CD14-positive monocyte (primary cell): ENCODE results near the gene AURKA. TPM values are rescaled to one million over a fixed set of nuclear protein-coding genes. Genes with fewer than 3 reads are reported as not detected.

Experiments used
- DNase-seq, 3 donors: peaks; one replicate each; pipeline ENCODE4 v3.0.0-alpha.2; 2011 to 2022
- H2AFZ ChIP-seq: 2 replicates; pipeline ENCODE4 v1.6.0; 2012; ENCODE audit warnings: mild to moderate bottlenecking, low read depth, low read length, inconsistent platforms; ENCODE audit not compliant: insufficient read depth, poor library complexity, severe bottlenecking
- H3K27ac ChIP-seq, 2 donors: 1 replicate in 1 of 2; 2 replicates in 1 of 2; pipeline ENCODE4 v1.5.1; 2012 to 2013; ENCODE audit warnings: low read length in 2 of 2, control low read depth in 1 of 2, inconsistent platforms in 1 of 2, low read depth in 1 of 2, mild to moderate bottlenecking in 1 of 2
- H3K27me3 ChIP-seq, 2 donors: one replicate each; pipeline versions ENCODE4 v1.6.0 to v1.6.1; 2011 to 2013; ENCODE audit warnings: low read length in 2 of 2; ENCODE audit not compliant: control insufficient read depth in 2 of 2, insufficient read depth in 2 of 2
- H3K36me3 ChIP-seq, 2 donors: replicated peaks in 1 of 2; 1 replicate in 1 of 2; 2 replicates in 1 of 2; pipeline versions ENCODE4 v1.5.1 to v1.6.1; 2012 to 2013; ENCODE audit warnings: low read length in 2 of 2, control low read depth in 1 of 2, inconsistent platforms in 1 of 2, mild to moderate bottlenecking in 1 of 2; ENCODE audit not compliant: insufficient read depth in 2 of 2, control insufficient read depth in 1 of 2
- H3K4me1 ChIP-seq, 2 donors: 1 replicate in 1 of 2; 2 replicates in 1 of 2; pipeline versions ENCODE4 v1.5.1 to v1.6.1; 2012 to 2013; ENCODE audit warnings: low read length in 2 of 2, control low read depth in 1 of 2, inconsistent platforms in 1 of 2, mild to moderate bottlenecking in 1 of 2, moderate library complexity in 1 of 2; ENCODE audit not compliant: insufficient read depth in 2 of 2, control insufficient read depth in 1 of 2
- H3K4me2 ChIP-seq: replicated peaks from 2 replicates; pipeline ENCODE3; 2012; ENCODE audit warnings: low read length, moderate library complexity, mild to moderate bottlenecking; ENCODE audit not compliant: poor library complexity, severe bottlenecking; ENCODE audit errors: extremely low read depth
- H3K4me3 ChIP-seq, 3 experiments: fragments of 200-600 bp in 1 of 3; sonication (generic) in 1 of 3; replicated peaks in 1 of 3; 1 replicate in 2 of 3; 2 replicates in 1 of 3; pipeline ENCODE4 v1.5.1; 2011 to 2013; ENCODE audit warnings: low read length in 3 of 3, mild to moderate bottlenecking in 3 of 3, control low read depth in 2 of 3, low read depth in 2 of 3, inconsistent platforms in 1 of 3, moderate library complexity in 1 of 3
- H3K79me2 ChIP-seq: 2 replicates; pipeline ENCODE4 v1.6.0; 2012; ENCODE audit warnings: mild to moderate bottlenecking, control low read depth, inconsistent platforms, low read length, moderate library complexity; ENCODE audit not compliant: insufficient read depth
- H3K9ac ChIP-seq: 2 replicates; pipeline ENCODE4 v1.6.0; 2017; ENCODE audit warnings: low read length, mild to moderate bottlenecking; ENCODE audit not compliant: insufficient read depth, poor library complexity, severe bottlenecking
- H3K9me3 ChIP-seq, 2 donors: replicated peaks in 1 of 2; 1 replicate in 1 of 2; 2 replicates in 1 of 2; pipeline versions ENCODE4 v1.5.1 to v1.6.1; 2012 to 2013; ENCODE audit warnings: low read length in 2 of 2, control low read depth in 1 of 2; ENCODE audit not compliant: control insufficient read depth in 1 of 2, insufficient read depth in 1 of 2
- H4K20me1 ChIP-seq: 2 replicates; pipeline ENCODE4 v1.6.0; 2012; ENCODE audit warnings: mild to moderate bottlenecking, low read length, control low read depth, moderate library complexity; ENCODE audit not compliant: insufficient read depth
- H3K27ac Mint-ChIP-seq, 7 donors: one replicate each; pipeline ENCODE4 v1.8.0; 2020; ENCODE audit warnings: mild to moderate bottlenecking in 7 of 7, mixed read lengths in 7 of 7, moderate library complexity in 6 of 7, inconsistent platforms in 2 of 7
- H3K27me3 Mint-ChIP-seq, 3 donors: one replicate each; pipeline ENCODE4 v1.8.0; 2021 to 2022; ENCODE audit warnings: low read depth in 3 of 3, mild to moderate bottlenecking in 3 of 3, mixed read lengths in 3 of 3, moderate library complexity in 3 of 3, inconsistent platforms in 1 of 3
- H3K36me3 Mint-ChIP-seq, 2 donors: one replicate each; pipeline ENCODE4 v1.8.0; 2020; ENCODE audit warnings: mixed read lengths in 2 of 2, inconsistent platforms in 1 of 2, mild to moderate bottlenecking in 1 of 2
- H3K4me1 Mint-ChIP-seq: one replicate; pipeline ENCODE4 v1.8.0; 2020; ENCODE audit warnings: mild to moderate bottlenecking, mixed read lengths
- H3K4me3 Mint-ChIP-seq, 2 donors: one replicate each; pipeline ENCODE4 v1.8.0; 2020; ENCODE audit warnings: mild to moderate bottlenecking in 2 of 2, mixed read lengths in 2 of 2, moderate library complexity in 1 of 2
- H3K9me3 Mint-ChIP-seq, 7 donors: one replicate each; pipeline ENCODE4 v1.8.0; 2020 to 2022; ENCODE audit warnings: mixed read lengths in 7 of 7, mild to moderate bottlenecking in 6 of 7, moderate library complexity in 6 of 7, inconsistent platforms in 2 of 7
- WGBS: methylation state at CpG from one replicate; pipeline ENCODE4 v1.1.5; 2013; ENCODE audit warnings: missing lambda C conversion rate; ENCODE audit not compliant: insufficient coverage; 5-methylcytosine and 5-hydroxymethylcytosine counted together
- intact Hi-C, 2 donors: fragments of 100-400 bp; cut with micrococcal nuclease; formaldehyde crosslinking; loops; one replicate each; pipeline versions ENCODE4 v1.15.0 to v1.15.1; 2023
- polyA plus RNA-seq, 3 donors: library from polyadenylated mRNA; depleted of rRNA in 1 of 3; unstranded in 2 of 3; stranded (reverse) in 1 of 3; fragments of 300-500 nt in 2 of 3; fragments of >200 nt in 1 of 3; fragmentation: Illumina TruSeq in 2 of 3; gene quantifications; 1 replicate in 2 of 3; 2 replicates in 1 of 3; pipeline ENCODE4 v1.2.3, GENCODE V29; 2012 to 2021
- TF ChIP-seq, protein P1 (sequence below): fragments of 200-600 bp; IDR thresholded peaks from one replicate; pipeline ENCODE4 v1.8.0; 2022; ENCODE audit warnings: antibody characterized with exemption, mild to moderate bottlenecking

AURKA gene
- polyA plus RNA-seq, 3 donors = 1.4 to 1.7 (median 1.5) TPM

DNA sequence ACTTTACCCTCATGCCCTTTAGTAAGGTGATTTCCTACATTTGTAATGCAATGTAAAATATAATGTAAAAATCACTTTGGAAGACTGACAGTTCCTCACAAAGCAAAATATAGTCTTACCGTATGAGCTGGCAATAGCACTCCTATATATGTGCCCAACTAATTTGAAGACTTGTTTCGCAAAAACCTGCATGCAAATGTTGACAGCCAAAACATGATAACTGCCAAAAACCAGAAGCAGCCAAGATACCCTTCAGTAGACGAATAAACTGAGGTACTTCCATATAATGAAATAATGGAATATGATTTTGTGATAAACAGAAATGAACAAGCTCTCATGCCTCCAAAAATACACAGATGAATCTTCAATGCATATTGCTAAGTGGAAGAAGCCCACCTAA is 13.6 kb downstream of the AURKA start:
- Histone ChIP-seq H2AFZ (no peak overlapping the region), H3K9ac (no peak overlapping the region), H3K9me3 (no peaks in the 10 kb centered on the region), H3K4me1 (peaks cover 32 to 39% of the 10 kb centered on the region in 2 donors), H3K27me3 (no peaks in the 10 kb centered on the region), H3K36me3 (peaks cover 6 to 35% of the 10 kb centered on the region in 2 donors), H3K79me2 (peaks cover 92% of the 10 kb centered on the region), H3K4me3 (no peak overlapping the region), H3K4me2 (no peak overlapping the region), H4K20me1 (no peaks in the 10 kb centered on the region), H3K27ac (peak overlapping the region in 1 of 2 donors; percentile 87)
- peaks cover 42% of the 10 kb centered on the region for H3K4me1 Mint-ChIP-seq
- no peak for DNase-seq
- H3K27me3 Mint-ChIP-seq = peaks cover 0 to 1% (median 0%) of the 10 kb centered on the region in 3 donors
- no peak overlapping the region for H3K4me3 Mint-ChIP-seq
- peaks cover 0 to 3% (median 0%) of the 10 kb centered on the region in 7 donors for H3K9me3 Mint-ChIP-seq
- TF ChIP-seq, protein P1, sequence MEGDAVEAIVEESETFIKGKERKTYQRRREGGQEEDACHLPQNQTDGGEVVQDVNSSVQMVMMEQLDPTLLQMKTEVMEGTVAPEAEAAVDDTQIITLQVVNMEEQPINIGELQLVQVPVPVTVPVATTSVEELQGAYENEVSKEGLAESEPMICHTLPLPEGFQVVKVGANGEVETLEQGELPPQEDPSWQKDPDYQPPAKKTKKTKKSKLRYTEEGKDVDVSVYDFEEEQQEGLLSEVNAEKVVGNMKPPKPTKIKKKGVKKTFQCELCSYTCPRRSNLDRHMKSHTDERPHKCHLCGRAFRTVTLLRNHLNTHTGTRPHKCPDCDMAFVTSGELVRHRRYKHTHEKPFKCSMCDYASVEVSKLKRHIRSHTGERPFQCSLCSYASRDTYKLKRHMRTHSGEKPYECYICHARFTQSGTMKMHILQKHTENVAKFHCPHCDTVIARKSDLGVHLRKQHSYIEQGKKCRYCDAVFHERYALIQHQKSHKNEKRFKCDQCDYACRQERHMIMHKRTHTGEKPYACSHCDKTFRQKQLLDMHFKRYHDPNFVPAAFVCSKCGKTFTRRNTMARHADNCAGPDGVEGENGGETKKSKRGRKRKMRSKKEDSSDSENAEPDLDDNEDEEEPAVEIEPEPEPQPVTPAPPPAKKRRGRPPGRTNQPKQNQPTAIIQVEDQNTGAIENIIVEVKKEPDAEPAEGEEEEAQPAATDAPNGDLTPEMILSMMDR = no peak
- H3K36me3 Mint-ChIP-seq = peaks cover 23 to 35% of the 10 kb centered on the region in 2 donors
- no CpG with 5 or more reads among the region's 3 CpGs for WGBS
- peak overlapping the region in 4 of 7 donors; percentile 4 to 95 (median 52) for H3K27ac Mint-ChIP-seq
- intact Hi-C loops = no loop called here

DNA sequence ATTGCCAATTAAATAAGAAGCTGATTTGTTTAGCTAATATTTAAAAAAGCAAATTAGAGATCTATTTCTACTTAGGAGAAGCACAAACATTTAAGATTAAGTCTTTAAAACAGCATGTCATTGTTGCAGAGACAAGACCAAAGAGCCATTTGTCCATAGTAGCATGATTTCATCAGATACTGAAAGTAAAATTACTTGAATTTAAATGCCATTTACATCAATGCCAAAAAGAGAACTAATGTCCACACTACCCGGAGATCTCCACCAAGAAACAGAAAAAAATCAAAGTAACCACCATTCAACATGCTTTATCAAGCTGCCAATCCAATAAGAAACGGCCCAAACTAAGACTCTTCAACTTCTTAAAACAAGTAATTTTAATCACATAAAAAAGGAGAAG is 15.7 kb downstream of the AURKA start:
- H3K27ac Mint-ChIP-seq = peak overlapping the region; percentile 89 to 96 (median 95)
- TF ChIP-seq, protein P1 = no peak
- peaks cover 47% of the 10 kb centered on the region for H3K4me1 Mint-ChIP-seq

More for the DNA sequence above, 15.7 kb downstream of the AURKA start:
- peak overlapping the region; percentile 35 for H3K4me2 ChIP-seq
- DNase-seq = peak; percentile 19 to 46 (median 20)
- Mint-ChIP-seq H3K27me3 (no peaks in the 10 kb centered on the region), H3K9me3 (peaks cover 0 to 3% (median 0%) of the 10 kb centered on the region in 7 donors), H3K4me3 (peak overlapping the region; percentile 31 to 77), H3K36me3 (peaks cover 13 to 32% of the 10 kb centered on the region in 2 donors)
- peak overlapping the region; percentile 83 to 87 for H3K27ac ChIP-seq
- peaks cover 93% of the 10 kb centered on the region for H3K79me2 ChIP-seq
- 0% methylated on average over 2 of the region's 2 CpGs for WGBS
- no peaks in the 10 kb centered on the region for H3K9me3 ChIP-seq
- intact Hi-C loops = no loop called here
- peak overlapping the region; percentile 40 for H3K9ac ChIP-seq
- H3K4me3 ChIP-seq = peak overlapping the region; percentile 1 to 45 (median 23)
- H3K27me3 ChIP-seq = no peaks in the 10 kb centered on the region
- peaks cover 32 to 40% of the 10 kb centered on the region in 2 donors for H3K4me1 ChIP-seq
- H4K20me1 ChIP-seq = no peaks in the 10 kb centered on the region
- H2AFZ ChIP-seq = peak overlapping the region; percentile 51
- H3K36me3 ChIP-seq = peaks cover 7 to 32% of the 10 kb centered on the region in 2 donors
